NCI-H1694 treated with DMSO at 0.1 percent for 48 hours (cell line): Measurements from ENCODE around the gene SYNE1.

Experiments
- DNase-seq: peaks from one replicate; lab custom pipeline; 2025; lab: John Stamatoyannopoulos, UW

Gene SYNE1

GRCh38 chr6:152273002-152273401 is 364.2 kb downstream of the SYNE1 start:
- no peak for DNase-seq

GRCh38 chr6:152272486-152272885 is 364.7 kb downstream of the SYNE1 start:
- DNase-seq = no peak

GRCh38 chr6:152271776-152272464 is 365.2 kb downstream of the SYNE1 start:
- DNase-seq = no peak

GRCh38 chr6:152270301-152270925 is 366.7 kb downstream of the SYNE1 start:
- no peak for DNase-seq

- no peak for DNase-seq
Observed at GRCh38 chr6:152268846-152269442, 368.2 kb downstream of the SYNE1 start.

GRCh38 chr6:152267967-152268845 is 369.0 kb downstream of the SYNE1 start:
- no peak for DNase-seq

- no peak for DNase-seq
Observed at GRCh38 chr6:152265651-152266050, 371.5 kb downstream of the SYNE1 start.

- no peak for DNase-seq
Observed at GRCh38 chr6:152263582-152263981, 373.6 kb downstream of the SYNE1 start.

GRCh38 chr6:152261179-152261578 is 376.0 kb downstream of the SYNE1 start:
- no peak for DNase-seq

GRCh38 chr6:152259234-152259633 is 377.9 kb downstream of the SYNE1 start:
- no peak for DNase-seq

GRCh38 chr6:152257581-152257980 is 379.6 kb downstream of the SYNE1 start:
- DNase-seq = no peak

GRCh38 chr6:152250127-152250526 is 387.0 kb downstream of the SYNE1 start:
- DNase-seq = no peak

GRCh38 chr6:152248980-152249379 is 388.2 kb downstream of the SYNE1 start:
- no peak for DNase-seq

GRCh38 chr6:152246554-152247337 is 390.4 kb downstream of the SYNE1 start:
- no peak for DNase-seq

- no peak for DNase-seq
Observed at GRCh38 chr6:152244998-152245630, 392.0 kb downstream of the SYNE1 start.

GRCh38 chr6:152241013-152241766 is 396.0 kb downstream of the SYNE1 start:
- no peak for DNase-seq

- DNase-seq = no peak
Observed at GRCh38 chr6:152240436-152240835, 396.7 kb downstream of the SYNE1 start.

GRCh38 chr6:152236370-152237097 is 400.6 kb downstream of the SYNE1 start:
- DNase-seq = no peak

GRCh38 chr6:152233547-152234320 is 403.4 kb downstream of the SYNE1 start:
- no peak for DNase-seq
